ENCODE data around the gene SPATA6.

DNA sequence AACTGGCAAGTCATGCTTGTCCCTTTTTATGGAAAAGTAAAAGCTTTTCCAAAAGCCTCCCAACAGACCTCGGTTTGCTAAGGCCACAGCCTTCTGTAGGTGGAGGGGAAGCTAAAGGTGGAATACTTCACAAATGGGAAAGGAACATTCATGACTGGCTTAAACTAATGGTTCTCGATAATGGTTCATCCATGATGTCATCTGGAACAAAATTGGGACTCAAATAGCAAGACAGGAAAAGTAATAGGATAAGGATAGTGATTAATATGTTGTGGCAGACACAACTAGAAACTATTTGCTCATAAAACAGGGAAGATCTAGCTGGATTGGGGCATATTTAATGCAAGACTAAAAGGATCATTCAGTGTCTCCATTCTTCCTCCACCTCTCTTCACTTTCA lies 16.7 kb upstream of the SPATA6 start:
- TF ChIP-seq EZH2 (IDR thresholded peaks at IDR 0.05; ENCODE audit: low read depth, unreplicated experiment) = no peak
- TF ChIP-seq, protein P1, sequence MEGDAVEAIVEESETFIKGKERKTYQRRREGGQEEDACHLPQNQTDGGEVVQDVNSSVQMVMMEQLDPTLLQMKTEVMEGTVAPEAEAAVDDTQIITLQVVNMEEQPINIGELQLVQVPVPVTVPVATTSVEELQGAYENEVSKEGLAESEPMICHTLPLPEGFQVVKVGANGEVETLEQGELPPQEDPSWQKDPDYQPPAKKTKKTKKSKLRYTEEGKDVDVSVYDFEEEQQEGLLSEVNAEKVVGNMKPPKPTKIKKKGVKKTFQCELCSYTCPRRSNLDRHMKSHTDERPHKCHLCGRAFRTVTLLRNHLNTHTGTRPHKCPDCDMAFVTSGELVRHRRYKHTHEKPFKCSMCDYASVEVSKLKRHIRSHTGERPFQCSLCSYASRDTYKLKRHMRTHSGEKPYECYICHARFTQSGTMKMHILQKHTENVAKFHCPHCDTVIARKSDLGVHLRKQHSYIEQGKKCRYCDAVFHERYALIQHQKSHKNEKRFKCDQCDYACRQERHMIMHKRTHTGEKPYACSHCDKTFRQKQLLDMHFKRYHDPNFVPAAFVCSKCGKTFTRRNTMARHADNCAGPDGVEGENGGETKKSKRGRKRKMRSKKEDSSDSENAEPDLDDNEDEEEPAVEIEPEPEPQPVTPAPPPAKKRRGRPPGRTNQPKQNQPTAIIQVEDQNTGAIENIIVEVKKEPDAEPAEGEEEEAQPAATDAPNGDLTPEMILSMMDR (conservative IDR thresholded peaks at IDR 0.05; ENCODE audit: low read depth in 2 of 2) = no peak
- no peak for TF ChIP-seq POLR2AphosphoS5 (IDR thresholded peaks at IDR 0.05; ENCODE audit: low read depth)
- no peak for TF ChIP-seq CREB1 (CRISPR knock-in tag; IDR thresholded peaks at IDR 0.05; ENCODE audit: low read depth)
- no peak for TF ChIP-seq JUNB (IDR thresholded peaks at IDR 0.05; ENCODE audit: unreplicated experiment)
- TF ChIP-seq ZNF331 (CRISPR knock-in tag; IDR thresholded peaks at IDR 0.05; ENCODE audit: low read depth) = no peak
- no peak for TF ChIP-seq EZH2phosphoT487 (IDR thresholded peaks at IDR 0.05; ENCODE audit: unreplicated experiment)
